GM12891 (cell line): ENCODE results near the gene C17orf67.

ENCODE experiments used
- PAX5 ChIP-seq: IDR thresholded peaks from 2 replicates; pipeline ENCODE4 v1.6.1; 2011; ENCODE audit warnings: low read length, moderate library complexity, mild to moderate bottlenecking; ENCODE audit not compliant: insufficient read depth, severe bottlenecking
- POLR2A ChIP-seq: IDR thresholded peaks from 2 replicates; pipeline ENCODE4 v1.6.1; 2011; ENCODE audit warnings: low read depth, low read length, control low read depth
- POLR2AphosphoS5 ChIP-seq: IDR thresholded peaks from 2 replicates; pipeline ENCODE4 v1.6.1; 2011; ENCODE audit warnings: low read depth, low read length, control low read depth
- SPI1 ChIP-seq: IDR thresholded peaks from 2 replicates; pipeline ENCODE4 v1.6.1; 2011; ENCODE audit warnings: low read depth, low read length, control low read depth
- TAF1 ChIP-seq: IDR thresholded peaks from 2 replicates; pipeline ENCODE4 v1.6.1; 2011; ENCODE audit warnings: low read depth, low read length, control low read depth

DNA sequence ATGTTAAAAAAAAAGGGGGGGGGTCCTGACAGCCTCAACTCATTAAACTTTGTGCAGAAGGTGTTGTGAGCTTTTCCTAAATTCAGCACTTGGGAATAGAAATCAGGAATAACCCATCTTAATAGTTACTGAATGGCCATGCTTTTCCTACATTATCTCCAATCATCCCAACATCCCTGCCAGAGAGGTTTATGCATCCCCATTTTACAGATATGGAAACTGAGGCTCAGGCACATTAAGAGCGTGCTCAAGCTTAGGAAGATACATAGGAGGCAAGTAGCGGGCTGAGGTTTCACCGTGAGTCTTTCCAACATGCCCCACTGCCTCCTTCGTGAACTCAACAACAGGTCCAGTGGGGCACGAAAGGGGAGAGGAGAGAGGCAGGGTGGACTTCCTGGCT is 78.4 kb downstream of the C17orf67 start:
- TF ChIP-seq TAF1 (no peak), SPI1 (no peak), POLR2AphosphoS5 (no peak), POLR2A (no peak), PAX5 (no peak)
